HG03469 (cell line): ENCODE results near the gene METTL24.

Source experiments
- ATAC-seq: cut with Tn5 transposase; IDR thresholded peaks from one replicate; pipeline ENCODE4 v1.9.1; 2021; ENCODE audit warnings: mild to moderate bottlenecking, moderate library complexity, moderate number of reproducible peaks; ENCODE audit not compliant: unreplicated experiment

Gene METTL24, protein sequence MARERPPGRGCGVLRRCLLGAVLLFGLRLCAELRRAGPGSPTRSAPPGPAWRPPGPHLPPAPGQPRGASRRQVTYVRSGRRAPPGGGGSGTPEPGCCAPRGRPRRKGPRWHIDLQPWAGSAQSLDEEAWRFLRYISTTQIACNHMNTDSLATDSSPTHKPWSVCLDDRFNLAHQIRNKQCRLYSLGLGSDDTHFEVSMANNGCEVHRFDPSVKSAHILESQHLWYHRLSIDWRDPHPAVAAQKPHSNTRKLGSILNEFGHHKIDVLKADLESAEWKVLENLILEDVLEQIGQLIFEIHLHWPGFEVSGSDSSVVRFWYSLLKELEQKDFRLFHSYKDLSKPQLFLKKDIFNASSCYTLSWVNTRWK

DNA sequence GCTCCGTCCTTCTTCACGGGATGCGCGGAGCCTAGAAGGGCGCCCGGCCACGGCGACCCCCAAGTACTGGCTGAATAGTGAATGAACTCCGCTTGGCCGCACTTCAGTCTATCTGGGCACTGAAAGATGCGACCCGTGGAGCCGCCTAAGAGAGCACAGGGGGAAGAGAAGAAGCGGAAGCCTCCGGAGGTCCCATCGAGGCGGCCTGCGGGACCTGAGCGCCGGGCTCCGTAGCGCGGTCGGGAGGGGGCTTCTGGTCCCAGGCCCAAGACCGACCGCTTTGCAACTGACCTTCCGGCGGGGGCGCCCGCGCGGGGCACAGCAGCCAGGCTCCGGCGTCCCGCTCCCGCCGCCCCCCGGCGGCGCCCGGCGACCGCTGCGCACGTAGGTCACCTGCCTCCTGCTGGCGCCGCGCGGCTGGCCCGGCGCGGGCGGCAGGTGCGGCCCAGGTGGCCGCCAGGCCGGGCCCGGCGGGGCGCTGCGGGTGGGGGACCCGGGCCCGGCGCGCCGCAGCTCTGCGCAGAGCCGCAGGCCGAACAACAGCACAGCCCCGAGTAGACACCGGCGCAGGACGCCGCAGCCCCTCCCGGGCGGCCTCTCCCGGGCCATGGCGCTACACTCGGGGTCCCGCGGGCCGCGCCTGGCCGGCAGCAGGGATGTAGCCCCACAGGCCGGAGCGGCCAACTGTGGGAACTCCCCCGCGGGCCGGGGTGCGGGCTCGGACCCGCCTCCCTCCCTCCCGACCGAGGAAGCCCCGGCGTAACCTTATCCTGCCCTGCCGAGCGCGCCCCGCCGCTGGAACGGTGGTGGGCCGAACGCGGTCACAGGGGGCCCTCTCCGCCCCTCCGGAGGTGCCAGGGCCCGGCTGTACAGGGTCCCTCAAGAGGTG, at the start of gene METTL24:
Gene METTL24, minus strand, starts transcription at position 686 of the 889 bp plus-strand sequence. Its CDS starts 77 bp downstream, at position 609.
- ATAC-seq: no peak

DNA sequence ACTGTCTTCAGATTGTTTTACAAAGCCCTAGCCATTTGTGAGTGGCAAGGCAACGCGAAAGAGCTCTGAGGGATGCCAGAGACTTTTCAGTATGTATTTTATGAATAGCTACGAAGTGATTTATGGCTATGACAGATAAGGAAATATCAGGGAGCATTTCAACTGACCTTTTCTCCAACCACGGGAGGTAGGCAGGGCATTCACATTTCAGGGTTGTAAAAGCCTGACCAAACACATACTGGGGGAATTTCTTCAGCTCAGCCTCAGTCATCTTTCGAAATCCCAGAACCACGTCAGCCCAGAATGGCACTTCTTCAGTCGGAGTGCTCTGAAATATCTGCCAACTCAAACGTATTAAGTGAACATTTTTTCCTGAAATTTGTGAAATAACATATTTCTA, 46.5 kb upstream of the METTL24 start:
- no peak for ATAC-seq

DNA sequence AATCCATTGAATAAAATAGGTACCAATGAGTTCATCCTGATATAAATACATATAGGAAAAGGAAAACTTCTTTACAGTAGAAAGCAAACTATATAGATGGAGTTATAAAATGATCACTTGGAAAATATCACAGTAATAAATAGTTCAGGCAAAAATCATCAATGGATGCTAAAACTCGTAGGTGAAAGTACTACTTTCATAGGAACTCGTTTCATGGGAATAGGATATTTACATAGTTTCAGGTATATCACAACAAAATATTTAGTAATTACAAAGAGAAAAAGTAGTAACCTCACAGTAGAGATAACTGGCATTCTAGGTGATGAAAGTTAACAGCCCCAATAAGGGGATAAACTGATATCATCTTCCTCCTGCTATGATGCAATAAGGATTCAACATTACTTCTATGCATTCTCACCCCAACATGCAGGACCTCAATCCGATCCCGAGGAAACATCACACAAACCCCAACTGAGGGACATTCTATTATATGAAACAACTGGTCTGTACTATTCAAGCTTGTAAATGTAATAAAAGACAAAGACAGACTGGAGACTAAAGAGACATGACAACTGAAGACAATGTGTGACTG, 43.5 kb upstream of the METTL24 start:
- no peak for ATAC-seq

DNA sequence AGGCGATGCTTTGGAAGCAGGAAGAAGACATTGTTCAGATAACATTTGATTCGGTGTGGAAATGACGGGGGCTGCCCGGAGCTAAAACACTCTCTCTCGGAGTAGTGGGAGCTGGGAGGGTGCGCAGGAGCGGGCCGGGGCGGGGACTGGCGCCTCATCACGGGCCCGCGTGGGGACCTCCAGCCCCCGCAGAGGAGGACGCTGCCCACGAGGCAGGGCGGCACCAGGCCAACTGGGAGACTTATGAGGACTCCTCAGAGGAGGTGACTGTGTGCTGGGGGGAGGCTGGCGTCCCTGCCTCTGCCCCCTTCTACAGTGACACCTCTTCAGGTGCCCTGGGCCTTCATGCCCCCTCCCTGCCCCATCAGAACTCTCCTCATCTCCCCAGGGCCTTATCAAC, 42.1 kb upstream of the METTL24 start:
- ATAC-seq: no peak

DNA sequence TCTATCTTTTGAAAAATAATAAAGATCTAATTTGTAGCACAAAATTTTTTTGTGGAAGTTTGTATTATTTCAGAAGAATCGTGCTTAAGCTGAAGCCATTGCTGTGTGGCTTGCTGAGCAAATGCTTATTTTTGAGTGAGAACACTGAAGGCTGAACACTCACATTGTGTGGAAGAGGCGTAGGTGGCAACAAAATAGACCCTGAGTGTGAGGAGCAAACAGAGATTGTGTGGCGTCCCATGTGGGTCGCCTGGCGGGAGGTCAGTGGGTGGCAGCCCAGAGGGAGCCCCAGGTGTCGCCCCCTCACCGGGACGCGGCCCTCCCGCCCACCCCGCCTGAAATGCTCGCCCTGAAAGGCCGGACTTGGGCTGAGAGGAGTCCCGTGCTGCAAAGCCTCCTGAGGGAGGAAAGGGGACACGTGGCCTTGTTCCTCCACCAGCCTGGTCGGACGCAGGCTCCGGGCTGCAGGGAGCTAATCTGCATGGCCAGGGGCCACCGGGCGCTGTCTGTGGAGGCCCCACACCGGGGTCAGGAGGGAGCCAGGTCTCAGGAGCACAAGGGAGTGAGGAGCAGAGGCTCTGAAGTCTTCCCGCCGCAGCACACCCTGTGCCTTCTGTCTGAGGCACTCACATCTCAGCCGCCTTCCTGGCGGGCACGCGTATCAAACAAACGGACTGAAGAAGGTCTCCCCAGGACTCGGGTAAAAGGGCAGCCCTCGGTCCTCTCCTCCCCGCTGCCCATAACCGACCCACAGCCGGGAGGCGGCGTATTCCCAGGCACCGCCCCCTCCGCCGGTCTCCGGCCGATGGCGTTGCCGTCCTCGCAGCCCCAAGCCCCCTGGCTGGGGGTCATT, 41.3 kb upstream of the METTL24 start:
- no peak for ATAC-seq

DNA sequence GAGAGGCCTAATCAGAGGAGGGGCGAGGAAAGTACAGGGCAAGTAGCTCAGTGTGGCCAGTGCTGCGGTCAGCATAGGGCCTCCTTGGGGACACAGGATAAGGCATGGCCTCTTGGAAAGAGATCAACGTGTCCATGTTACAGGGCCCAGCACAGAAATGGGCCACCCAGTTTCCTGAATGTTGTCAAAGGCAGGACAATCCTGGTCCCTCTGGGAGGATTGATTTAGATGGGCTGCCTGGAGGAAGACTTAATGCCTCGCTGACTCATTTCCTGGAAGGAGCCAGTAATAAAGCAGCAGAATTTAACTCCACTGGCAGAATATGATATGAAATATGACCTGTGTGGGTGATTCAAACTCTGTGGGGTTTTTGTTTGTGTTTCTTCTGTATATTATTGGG, 40.6 kb upstream of the METTL24 start:
- no peak for ATAC-seq

DNA sequence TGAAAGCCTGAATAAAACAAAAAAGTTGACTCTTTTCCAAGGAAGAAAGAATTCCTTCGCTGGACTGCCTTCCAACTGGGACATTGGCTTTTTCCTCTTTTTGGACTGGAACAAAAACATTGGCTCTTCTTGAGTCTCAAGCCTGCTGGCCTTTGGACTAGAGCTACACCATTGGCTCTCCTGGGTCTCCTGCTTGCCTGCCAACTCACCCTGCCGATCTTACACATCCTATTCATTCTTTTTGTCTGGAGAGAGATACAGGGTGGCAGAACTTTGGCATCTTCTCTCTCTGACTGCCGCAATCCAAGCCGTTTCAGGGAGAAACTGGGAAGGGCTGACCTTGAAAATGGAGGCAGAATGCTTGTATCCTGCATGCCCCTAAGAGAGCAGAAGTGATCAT, 37.1 kb upstream of the METTL24 start:
- no peak for ATAC-seq

DNA sequence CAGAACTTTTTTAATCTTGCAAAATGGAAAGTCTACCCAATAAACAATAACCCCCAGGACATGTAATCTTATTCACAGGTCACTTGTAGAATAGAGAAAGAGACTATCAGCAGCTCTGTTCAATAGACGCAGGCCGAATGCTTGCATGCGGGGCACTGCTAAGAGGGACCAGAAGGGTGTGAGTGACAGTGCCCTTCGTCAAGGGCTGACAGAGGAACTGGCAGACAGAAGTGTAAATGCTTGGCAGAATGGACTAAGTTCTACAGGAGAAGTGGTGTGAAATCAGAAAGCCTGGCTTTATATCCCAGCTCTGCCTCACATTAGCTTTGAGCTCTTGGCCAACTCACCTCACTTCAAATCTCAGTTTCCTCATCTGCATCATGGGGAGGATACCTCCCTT, 36.3 kb upstream of the METTL24 start:
- ATAC-seq: no peak

DNA sequence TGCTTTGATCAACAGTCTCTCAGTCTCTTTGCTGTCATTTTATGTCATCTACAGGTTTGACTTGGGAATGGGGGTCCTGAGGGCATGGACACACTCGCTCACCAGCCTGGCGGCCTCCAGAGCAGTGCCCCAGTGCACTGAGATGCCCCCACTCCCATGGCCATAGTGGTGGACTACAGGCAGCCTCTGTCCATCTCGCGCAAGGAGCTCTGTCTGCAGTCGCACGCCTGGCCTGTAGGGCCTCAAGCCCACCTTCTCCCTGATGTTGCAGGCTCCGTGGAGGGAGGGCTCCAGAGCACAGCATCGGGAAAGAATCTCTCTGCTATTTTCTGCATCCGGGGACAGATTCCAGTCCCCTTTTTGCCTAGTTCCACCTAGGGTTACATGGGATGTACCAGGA, 34.6 kb upstream of the METTL24 start:
- ATAC-seq: no peak

DNA sequence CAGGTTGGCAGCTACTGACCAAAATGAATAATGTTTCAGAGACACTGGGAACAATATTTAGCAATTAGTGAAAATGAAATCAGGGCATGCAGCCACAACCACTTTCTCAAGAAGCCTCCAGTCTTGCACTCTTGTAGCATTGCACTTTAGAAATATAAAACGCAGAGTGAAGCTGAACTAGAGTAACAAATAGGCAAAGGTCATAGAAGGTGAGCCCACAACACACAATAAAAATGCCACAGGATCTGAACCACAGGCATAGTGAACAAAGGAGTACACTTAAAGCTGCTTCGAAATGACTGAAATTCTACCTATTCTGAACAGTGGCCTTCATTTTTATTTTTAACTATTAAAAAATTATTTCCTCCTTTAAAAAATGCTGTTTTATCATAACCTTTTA, 32.3 kb upstream of the METTL24 start:
- no peak for ATAC-seq

DNA sequence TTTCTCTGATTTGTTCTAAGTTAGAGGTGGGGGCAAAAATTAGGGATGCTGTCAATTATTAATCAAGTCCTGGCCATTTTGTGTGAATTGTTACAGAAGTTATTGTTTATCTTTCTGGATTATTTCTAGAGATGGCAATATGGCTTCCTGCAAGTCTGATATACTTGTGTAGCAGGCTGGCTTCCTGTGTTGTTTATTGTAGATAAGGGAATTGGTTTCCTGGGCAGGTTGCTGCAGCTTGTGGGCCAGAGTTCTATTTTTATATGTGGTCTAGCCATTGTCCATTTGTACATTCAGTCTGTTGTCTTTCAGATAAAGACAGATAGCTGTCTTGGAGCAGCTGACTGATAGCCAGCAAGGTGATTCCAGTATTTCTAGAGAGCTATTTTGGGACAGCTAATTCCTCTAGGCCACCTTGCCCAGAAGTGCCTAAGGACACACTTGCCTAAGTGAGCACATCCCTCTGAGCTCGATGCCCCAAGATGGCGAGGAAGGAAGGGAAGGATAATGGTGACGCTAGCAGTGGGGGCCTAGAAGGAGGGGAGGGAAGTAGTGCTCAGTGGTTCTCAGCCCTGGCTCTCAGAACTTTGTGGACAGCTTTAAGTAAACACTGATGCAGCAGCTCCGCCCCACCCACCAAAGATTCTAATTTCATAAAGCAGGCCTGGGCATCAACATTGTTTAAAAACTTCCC, 31.7 kb upstream of the METTL24 start:
- no peak for ATAC-seq

DNA sequence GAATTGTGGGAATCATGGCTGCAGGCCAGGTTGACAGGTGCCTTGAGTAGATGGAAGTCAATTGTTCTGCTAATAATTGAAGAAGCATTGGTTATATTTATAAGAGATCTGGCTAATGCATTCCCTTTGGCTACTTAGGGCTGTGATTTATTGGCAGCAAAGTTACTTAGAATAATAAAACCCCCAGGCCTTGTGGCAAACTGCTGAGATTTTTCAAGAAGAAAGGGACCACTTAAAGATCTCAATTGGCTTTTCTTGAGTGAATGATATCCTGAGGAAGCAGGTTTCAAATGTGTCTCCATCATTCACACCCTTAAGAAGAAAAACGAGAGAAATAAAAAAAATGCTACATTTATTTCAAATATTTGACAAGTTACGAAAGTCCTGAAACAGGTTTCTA, 29.8 kb upstream of the METTL24 start:
- no peak for ATAC-seq

DNA sequence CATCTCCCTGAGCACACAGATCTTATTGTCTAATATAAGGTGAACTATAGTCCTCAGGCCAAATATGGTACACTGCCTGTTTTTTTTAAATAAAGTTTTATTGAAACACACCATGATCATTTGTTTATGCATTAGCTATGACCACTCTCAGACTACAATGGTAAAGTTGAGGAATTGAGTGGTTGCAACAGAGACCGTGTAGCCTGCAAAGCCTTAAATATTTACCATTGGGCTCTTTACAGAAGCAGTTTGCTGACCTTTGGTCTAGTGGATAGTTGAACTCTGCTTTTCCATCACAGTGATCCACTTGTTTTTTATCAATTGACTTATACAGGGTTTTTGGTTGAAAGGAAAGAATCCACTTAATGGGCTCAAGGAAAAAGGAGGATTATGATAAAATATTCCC, 27.3 kb upstream of the METTL24 start:
- no peak for ATAC-seq

DNA sequence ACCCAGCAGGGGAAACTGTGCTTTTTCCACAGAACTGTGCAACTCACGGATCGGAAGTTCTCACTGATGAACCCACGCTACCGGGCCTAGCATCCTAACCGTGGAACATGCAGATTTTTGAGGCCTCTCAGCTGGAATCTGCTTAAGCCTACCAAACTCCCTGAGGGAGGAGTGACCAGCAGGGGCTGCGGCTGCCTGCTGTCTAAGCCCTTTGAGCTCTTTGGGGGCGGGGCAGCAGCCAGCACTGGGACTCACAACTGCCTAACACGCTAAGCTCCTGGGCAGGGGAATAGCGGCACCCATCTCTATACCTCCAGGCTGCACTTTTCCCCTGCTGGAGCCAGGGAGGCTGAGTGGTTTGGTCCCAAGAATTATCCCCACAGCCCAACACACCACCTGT, 20.4 kb upstream of the METTL24 start:
- no peak for ATAC-seq

DNA sequence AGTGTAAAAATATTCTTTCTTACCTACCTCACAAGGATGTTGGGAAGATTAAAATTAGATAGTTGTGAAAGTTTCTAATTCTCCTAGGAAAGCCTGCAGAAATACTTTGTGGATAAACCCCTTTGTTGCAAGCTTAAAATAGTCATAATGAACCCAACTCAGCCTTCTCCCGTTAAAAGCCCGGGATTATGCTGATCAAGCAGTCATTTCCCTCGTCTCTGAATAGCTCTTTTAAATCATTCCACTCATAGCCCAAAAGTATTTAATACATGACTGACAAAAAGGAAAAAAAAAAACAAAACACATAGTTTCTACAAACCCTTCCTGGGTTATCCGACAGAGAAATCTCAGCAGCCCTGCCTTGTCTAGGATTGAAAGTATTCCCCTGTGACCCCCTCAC, 10.9 kb upstream of the METTL24 start:
- no peak for ATAC-seq

DNA sequence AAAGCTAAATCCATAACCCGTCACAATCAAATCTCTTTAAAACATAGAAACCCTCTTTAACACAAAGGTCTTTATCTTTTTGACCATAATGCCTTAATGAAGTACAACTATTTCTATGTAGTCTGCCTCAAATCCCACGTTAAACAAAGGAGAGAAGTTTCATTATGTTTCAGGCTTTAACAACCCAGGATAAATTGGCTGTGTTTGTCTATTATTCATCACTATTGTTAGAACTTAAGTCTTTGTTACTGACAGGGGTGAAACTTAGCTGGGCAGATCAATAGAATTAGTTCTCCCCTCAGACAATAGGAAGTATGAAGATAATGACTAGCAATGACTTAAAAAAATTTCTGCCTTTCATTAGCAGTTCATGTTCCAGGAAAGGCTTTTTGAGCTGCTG, 10.1 kb upstream of the METTL24 start:
- no peak for ATAC-seq

DNA sequence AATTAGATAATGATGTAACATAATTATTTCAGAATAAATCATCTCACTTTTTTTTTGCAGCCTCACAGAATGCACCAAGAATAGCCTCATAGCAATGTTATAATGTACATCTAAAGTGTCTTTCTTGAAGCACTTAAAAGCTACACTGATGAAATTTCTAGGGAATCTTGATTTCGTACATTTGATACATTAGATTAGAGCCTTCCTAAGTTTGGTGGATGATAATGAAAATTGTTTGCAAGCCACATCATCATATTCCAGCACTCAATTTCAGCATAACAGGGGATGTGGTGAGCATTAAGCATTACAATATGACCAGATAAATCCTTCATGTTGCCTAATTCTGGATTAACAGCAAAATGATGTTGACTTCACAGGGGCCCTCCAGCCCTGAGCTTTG, 9.7 kb upstream of the METTL24 start:
- no peak for ATAC-seq

DNA sequence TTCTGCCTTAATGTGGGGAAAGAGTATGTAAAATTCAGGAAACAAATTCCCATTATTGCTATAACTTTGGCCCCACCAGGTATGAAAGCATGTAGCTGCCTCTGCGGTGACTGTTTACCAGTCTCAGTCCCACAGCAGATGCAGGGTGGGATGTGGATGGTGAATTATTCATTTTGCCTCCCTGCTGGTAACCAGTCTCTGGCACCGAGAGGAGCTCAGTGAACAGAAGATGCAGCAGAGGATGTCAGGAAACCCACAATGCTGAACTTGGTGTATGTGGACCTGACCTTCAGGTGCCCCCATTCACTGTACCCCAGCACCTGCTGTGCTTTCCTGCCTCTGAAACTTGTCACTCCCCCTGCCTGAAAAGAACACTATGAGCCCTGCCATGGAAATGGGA, 8.8 kb upstream of the METTL24 start:
- no peak for ATAC-seq

DNA sequence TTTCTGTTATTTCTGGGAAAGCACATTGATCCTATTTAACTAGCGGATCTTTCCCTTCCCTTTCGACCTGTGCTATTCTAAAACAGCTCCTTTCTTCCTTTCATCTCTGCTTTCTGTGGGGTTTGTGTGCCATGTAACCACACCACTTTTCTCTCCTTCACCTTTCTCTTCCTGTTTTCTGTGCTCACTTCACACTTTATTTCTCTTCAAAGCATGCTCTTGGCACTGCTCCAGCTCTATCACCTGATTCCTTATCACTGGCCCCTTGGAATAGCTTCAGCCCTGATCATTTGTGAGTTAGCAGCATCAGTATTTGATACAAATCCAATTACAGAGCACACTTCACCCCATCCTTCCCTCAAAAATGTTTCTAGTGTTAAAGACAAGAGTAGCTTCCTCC, 8.1 kb upstream of the METTL24 start:
- no peak for ATAC-seq

DNA sequence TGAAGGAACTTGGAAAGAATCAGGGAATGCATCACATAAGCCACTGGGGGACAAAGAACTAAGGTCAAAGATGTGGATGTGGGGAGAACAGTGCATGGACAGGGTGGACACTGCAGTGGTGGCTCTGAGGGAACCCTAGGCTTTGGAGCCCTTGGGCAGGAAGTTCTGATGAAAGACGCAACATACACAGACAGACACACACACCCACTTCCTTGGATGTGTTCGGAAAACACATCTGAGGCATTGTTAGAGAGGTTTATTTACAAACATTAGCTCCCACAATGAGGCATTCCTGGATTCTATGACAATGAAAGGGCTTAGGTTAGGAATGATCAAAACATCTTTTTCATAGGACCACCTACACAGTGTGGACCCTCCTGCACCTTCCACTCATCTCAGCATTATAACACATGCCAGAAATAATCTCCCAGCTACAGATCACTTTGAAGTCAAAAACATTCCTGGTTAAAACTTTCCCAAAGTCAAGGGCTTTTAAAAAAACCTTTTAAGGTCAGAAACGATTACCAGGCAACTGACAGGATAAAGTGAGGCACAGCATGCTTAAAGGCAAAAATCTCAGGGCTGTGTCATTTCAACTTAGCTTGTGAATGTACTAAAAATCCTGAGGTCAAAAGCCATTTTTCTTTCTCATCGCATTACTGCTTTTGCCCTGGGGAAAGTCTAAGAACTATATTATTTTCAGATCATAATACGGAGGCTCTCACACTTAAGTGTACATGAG, 6.4 kb upstream of the METTL24 start:
- ATAC-seq: no peak
